Left kidney (tissue), 8 donors: Measurements from ENCODE around the gene PKD2L2. TPM values are rescaled to one million over a fixed set of nuclear protein-coding genes. Genes with fewer than 3 reads are reported as not detected.
"Not testable (repeated sequence)": the region's sequence is repeated elsewhere in the genome, so short reads cannot be mapped to it uniquely, and the experiment has no call there.

ENCODE experiments used
- DNase-seq: peaks from one replicate; pipeline ENCODE4 v3.0.0-alpha.2; 2013
- long read RNA-seq, 8 donors: transcript quantifications; one replicate each; lab custom pipeline, GENCODE V29; 2026
- polyA plus RNA-seq: library from polyadenylated mRNA; unstranded; fragments of 120-200 nt; gene quantifications from one replicate; pipeline ENCODE4 v1.2.1, GENCODE V29; 2013; ENCODE audit not compliant: insufficient read length

PKD2L2 gene
- polyA plus RNA-seq = 0.48 TPM
- long read RNA-seq, donor 1, partial matches to known transcripts = 8 of 8 reads
- long read RNA-seq, donor 1, other reads (novel, unspliced or antisense) = 0 of 8 reads
- long read RNA-seq, donor 2 = 0 reads
- long read RNA-seq, donor 3, partial matches to known transcripts = 12 of 12 reads
- long read RNA-seq, donor 3, other reads (novel, unspliced or antisense) = 0 of 12 reads
- long read RNA-seq, donor 4 = 0 reads
- long read RNA-seq, donor 5 = 0 reads
- long read RNA-seq, donor 6 = 0 reads
- long read RNA-seq, donor 7, partial matches to known transcripts = 8 of 8 reads
- long read RNA-seq, donor 7, other reads (novel, unspliced or antisense) = 0 of 8 reads
- long read RNA-seq, donor 8 = 0 reads

- DNase-seq = peak; percentile 84
Measured at GRCh38 chr5:137888863-137889759, at the start of gene PKD2L2. TSS of gene PKD2L2 (plus strand) at chr5:137889457. CDS start at chr5:137889492, 35 bp downstream.

- DNase-seq = no peak
Measured at GRCh38 chr5:137842296-137842695, 47.0 kb upstream of the PKD2L2 start.

- no peak for DNase-seq
Measured at GRCh38 chr5:137843676-137844299, 45.5 kb upstream of the PKD2L2 start.

GRCh38 chr5:137845472-137845871 lies 43.8 kb upstream of the PKD2L2 start:
- no peak for DNase-seq

GRCh38 chr5:137847687-137848086 lies 41.6 kb upstream of the PKD2L2 start:
- no peak for DNase-seq

GRCh38 chr5:137853165-137853564 lies 36.1 kb upstream of the PKD2L2 start:
- DNase-seq = not testable (repeated sequence)

GRCh38 chr5:137856201-137856600 lies 33.1 kb upstream of the PKD2L2 start:
- DNase-seq = no peak

GRCh38 chr5:137856916-137857862 lies 32.1 kb upstream of the PKD2L2 start:
- no peak for DNase-seq

- DNase-seq = no peak
Measured at GRCh38 chr5:137858223-137858916, 30.9 kb upstream of the PKD2L2 start.

- no peak for DNase-seq
Measured at GRCh38 chr5:137858954-137859353, 30.3 kb upstream of the PKD2L2 start.

GRCh38 chr5:137862251-137862650 lies 27.0 kb upstream of the PKD2L2 start:
- DNase-seq = no peak

- DNase-seq = not testable (repeated sequence)
Measured at GRCh38 chr5:137863653-137864052, 25.6 kb upstream of the PKD2L2 start.

- no peak for DNase-seq
Measured at GRCh38 chr5:137866541-137867388, 22.5 kb upstream of the PKD2L2 start.

- no peak for DNase-seq
Measured at GRCh38 chr5:137867664-137868063, 21.6 kb upstream of the PKD2L2 start, which contains the start of gene MYOT. TSS of gene MYOT (plus strand) at chr5:137867860. CDS start at chr5:137870652, 2,792 bp downstream.

- DNase-seq = no peak
Measured at GRCh38 chr5:137870647-137871339, 18.5 kb upstream of the PKD2L2 start.

- no peak for DNase-seq
Measured at GRCh38 chr5:137871571-137871970, 17.7 kb upstream of the PKD2L2 start.

- DNase-seq = no peak
Measured at GRCh38 chr5:137872466-137872865, 16.8 kb upstream of the PKD2L2 start.

- DNase-seq = no peak
Measured at GRCh38 chr5:137876101-137876500, 13.2 kb upstream of the PKD2L2 start.

GRCh38 chr5:137880313-137880712 lies 8.9 kb upstream of the PKD2L2 start:
- DNase-seq = no peak
